ENCODE measurements around the gene STX11.

Gene STX11

DNA sequence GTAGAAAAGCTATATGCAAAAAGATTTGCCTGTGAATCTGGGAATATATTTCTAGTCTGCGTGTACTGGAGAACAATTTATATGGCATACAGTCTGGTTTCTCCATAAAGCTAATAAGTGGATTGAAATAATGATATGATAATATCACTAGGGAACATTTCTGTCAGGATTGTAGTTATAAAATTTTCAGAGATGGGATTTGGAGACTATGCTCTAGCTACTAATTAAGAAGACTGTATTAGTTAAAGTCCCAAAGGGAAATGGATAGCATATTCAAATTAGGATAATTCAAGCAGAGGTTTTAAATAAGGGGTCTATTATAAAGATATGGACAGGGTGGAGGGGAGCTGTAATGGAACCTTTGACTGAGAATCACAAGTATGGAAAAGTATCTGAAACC is 7.2 kb upstream of the STX11 start:
- DNase-seq (ENCODE audit: low spot score): no peak

DNA sequence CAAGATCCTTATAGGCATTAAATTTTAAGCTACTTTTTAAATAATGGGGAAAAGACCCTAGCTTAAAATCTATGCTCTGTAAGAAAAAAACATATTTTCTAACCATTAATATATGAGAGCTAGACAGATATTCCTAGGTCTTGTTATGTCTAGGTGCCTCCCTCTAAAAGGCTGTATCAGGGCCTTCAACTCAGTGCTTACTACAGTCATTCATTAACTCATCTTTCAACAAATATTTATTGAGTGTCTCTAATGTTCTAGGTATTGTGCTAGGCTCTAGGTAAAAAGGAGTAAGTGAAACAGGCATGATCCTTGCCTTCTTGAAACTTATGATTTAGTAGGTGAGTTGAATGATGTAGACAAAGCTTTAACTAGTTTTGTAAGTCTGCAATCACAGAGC is 6.4 kb upstream of the STX11 start:
- DNase-seq (ENCODE audit: low spot score): no peak

DNA sequence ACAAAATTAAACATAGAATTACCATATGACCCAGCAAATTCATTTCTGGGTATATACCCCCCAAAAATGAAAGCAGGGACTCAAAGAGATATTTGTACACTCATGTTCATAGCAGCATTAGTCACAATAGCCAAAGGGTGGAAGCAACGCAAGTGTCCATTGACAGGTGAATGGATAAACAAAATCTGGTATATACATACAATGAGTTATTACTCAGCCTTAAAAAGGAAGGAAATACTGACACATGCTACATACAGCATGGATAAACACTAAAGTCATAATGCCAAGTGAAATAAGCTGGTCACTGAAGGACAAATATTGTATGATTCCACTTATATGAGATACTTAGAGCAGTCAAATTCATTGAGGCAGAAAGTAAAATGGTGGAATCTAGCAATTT is 5.3 kb upstream of the STX11 start:
- no peak for DNase-seq (ENCODE audit: low spot score)

DNA sequence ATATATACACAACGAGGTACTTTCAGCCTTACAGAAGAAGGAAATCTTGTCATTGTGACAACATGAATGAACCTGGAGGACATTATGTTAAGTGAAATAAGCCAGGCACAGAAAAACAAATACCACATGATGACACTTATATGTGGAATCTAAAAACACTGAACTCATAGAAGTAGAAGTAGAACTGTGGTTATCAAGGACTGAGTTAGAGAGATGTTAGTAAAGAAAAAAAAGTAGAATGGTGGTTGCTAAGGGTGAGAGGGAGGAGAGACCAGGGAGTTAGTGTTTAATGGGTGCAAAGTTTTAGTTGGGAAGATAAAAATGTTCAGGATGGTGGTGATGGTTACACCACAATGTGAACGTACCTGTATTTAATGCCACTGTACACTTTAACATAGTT is 4.8 kb upstream of the STX11 start:
- no peak for DNase-seq (ENCODE audit: low spot score)

DNA sequence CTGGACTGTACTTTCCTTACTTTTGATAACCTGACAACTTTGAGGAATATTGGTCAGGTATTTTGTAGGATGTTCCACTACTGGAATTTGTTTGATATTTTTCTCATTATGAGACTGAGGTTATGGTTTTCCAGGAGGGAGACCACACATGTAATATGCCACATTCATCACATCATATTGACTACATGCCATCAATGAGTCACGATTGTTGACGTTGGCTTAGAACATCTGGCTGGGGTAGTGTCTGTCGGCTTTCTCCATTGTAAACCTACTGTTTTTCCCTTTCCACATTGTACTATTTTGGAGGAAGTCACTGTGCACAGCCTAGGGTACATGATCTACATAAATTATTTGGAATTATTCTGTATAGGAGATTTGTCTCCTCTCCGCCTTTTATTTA is 1.4 kb upstream of the STX11 start:
- no peak for DNase-seq (ENCODE audit: low spot score)

DNA sequence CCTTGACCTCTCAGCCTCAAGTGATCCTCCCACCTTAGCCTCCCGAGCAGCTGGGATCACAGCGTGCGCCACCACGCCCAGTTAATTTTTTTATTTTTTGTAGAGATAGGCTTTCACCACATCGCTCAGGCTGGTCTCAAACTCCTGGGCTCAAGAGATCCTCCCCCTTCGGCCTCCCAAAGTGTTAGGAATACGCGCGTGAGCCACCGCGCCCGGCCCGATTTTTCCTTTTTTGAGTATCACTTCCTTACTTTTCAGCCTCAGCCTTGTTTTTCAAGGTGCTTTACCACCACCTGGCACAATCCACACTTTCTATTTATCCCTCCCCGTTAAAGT is 791 bp upstream of the STX11 start:
- DNase-seq (ENCODE audit: low spot score): no peak

DNA sequence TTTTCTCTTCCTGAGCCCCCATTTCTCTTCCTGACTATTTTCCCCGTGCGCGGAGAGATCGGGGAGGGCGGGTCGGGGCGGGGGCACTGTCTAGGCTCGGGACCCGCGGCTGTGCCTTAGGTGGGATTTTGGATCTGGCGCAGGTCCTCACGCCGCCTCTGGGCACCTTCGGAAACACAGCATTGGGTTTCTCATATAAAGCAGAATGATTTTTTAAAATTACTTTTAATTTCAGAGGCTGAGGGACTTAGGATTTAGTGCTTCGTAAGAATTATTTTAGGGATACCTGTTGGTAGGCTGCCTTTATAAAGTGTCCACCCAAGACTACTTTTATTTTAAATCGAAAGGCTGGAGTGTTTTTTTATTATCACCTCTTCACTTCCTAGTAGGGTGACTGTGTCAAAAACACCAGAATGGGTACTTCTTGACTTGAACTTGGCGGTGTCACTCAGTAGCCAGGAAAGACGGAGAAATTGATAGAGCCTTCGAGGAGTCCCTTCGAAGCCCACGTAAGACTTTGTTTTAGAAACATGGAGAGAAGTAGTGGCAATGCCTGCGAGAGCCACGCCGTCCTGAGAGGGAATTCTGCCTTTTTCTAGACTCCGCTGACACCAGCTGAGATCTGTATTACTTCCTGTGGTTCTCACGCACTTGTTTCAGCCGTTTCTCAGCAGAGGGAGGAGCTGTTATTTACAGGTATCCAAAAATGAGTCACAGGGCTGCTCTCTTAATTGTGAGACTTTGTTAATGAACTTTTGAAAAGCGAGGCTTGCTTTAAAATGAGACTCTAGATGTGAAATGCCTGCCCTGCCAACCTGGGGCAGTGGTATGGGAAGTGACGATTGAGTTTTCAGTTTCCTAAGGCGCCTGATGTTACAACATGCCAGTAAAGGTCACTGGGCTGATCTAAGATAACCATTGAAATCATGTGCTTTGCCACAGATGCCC is 667 bp downstream of the STX11 start:
- DNase-seq (ENCODE audit: low spot score): peak; percentile 20

DNA sequence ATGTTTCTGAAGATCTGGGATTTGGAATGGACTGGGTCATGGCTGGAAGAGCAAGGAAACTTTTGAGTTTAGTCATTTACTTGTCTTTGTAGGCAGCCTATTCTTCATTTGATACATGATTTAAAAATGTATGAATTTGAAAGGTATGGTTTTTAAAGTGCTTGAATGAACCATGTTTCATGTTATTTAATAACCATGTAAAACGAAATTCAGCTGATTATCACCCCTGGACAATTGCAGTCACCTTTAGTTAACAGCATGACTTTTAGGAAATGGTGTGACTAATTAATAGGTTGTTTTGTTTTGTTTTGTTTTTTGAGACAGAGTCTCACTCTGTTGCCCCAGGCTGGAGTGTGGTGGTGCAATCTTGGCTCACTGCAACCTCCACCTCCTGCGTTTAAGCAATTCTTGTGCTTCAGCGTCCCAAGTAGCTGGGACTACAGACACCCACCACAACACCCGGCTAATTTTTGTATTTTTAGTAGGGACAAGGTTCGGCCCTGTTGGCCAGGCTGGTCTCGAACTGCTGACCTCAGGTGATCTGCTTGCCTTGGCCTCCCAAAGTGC is 2.1 kb downstream of the STX11 start:
- DNase-seq (ENCODE audit: low spot score): no peak

DNA sequence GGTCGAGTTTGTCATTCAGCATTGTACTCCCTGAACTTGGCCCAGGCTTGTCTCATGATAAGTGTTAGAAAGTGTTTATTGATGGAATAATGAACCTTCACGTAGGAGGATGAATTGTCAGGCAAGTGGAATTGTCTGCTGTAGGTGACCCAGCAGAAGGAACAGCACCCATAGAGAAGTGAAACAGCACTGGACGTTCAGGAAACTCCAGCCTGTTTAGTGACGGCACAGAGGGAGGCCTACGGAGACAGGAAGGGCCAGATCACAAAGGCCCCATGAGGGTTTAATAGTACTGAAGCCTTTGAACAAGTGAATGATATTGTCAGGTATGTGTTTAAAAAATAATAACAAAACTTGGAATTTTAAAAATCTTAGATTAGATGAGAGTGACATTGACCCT is 2.9 kb downstream of the STX11 start:
- DNase-seq (ENCODE audit: low spot score): peak; percentile 71

DNA sequence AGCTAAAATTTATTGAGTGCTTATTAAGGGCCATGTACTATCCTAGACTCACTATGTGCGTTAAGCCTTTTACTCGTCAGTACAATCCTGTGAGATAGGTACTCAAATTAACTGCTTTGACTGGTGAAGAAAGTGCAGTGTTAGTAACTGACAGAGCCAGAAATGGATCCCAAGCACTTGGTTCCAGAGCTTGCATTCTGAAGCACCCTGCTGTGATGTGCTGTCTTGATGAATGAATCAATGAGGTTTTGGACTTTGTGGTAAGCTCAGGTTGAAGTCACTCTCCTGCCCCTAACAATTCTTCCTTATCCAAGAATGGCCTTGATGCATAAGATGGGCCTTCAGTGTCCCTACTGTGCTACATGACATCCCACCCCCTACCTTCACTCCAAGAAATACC is 3.7 kb downstream of the STX11 start:
- DNase-seq (ENCODE audit: low spot score): no peak

DNA sequence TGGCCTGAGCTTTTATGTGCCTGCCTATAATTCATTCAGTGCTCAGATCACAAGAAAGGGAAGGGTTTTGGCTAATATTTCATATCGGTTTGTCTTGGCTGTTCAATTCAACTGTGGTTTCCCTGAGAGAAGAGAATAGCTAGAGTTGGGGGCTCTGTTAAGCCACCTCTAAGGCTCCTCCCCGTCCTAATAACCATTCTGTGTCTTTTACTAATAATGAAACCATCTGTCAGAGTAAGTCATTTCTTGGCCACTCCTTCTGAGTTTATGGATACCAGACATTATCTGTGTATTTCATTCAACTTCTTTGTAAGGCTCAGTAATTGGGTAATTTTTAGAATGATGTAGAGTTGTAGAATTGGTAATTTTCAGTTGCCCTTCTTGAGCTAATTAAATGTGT is 5.2 kb downstream of the STX11 start:
- DNase-seq (ENCODE audit: low spot score): no peak

DNA sequence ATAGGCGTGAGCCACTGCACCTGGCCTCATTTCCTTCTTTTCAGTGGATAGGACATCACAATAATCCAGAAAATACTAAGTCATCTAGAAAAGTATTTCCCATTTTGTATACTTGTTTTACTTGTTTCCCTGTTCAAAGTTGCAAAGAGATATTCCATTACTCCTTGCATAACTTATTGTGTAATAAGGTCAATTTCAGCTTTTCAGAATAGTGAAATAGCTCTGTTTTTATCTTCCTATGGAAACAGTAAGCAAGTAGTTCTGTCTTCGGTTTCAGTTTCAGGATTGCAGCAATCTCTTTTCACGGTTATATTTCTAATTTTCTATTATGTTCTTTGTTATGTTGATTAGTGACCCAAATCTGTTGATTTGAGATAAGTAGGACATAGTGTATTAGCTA is 6.0 kb downstream of the STX11 start:
- no peak for DNase-seq (ENCODE audit: low spot score)

DNA sequence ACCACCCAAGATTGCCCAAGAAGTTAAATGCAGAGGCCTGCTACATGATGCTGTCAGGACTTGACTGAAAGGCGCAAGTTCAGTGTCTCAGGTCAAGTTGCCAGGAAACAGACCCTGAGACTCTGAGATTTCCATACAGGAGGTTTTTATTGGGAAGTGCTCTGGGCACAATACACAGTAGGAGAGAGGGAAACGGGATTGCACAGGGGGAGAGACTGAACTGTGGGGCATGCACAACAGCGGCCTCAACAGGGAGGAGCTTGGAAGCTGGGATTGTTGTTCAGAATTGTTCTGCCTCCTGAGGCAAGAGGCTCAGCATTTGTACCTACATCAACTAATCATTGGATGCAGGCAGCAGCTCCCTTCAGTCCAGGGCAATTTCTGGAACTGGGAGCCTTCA is 6.7 kb downstream of the STX11 start:
- DNase-seq (ENCODE audit: low spot score): no peak

DNA sequence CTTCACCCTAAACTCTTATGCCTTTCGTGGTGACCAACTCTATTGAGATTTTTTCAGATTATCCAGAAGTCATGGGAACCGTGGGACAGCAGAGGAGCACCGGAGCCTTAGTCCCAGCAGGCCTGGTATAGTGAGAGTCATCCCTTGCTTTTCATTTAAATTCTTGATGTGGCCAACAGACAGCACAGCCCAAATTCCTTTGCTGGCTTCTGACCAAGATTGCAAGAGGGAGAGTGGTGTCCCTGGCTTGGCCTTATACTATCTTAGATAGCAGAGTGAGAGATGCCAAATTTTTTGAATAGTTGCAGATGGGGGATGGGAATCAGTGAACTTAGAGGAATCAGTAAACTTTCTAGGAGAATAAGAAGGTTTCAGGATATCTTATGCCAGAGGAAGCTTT is 7.8 kb downstream of the STX11 start:
- no peak for DNase-seq (ENCODE audit: low spot score)

DNA sequence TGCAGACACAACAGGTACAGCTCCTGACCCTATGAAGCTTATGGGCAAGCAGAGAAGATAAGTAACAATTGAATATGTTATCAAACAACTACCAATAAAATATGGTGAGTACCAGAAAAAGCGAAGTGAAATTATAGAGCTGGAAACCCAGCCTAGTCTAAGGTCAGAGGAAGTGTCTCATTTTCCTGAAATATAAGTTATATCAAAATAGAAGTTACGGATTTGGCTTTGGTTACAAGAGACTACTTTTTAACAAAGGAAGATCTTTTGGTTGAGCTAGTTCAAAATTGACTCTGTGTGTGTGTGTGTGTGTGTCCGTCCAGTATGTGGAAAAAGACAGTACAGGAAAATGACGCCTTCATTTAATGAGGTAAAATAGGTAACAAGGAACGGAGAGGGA is 8.9 kb downstream of the STX11 start:
- no peak for DNase-seq (ENCODE audit: low spot score)

DNA sequence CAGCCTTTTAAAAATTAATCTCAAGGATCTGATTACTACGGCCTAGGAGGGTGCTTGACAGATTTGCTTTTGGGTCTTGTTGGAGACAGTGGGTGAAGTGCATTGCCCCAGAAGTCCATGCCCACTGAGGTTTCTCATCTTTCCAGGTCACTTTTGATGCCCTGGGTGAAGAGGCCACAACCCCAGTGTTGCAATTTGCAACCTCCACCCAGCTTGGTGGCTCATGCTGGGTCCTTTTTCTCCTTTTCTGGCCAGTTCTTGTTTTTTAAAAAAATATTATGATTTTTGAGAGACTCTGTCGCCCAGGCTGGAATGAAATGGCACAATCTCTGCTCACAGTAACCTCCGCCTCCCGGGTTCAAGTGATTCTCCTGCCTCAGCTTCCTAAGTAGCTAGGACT is 9.4 kb downstream of the STX11 start:
- DNase-seq (ENCODE audit: low spot score): no peak

DNA sequence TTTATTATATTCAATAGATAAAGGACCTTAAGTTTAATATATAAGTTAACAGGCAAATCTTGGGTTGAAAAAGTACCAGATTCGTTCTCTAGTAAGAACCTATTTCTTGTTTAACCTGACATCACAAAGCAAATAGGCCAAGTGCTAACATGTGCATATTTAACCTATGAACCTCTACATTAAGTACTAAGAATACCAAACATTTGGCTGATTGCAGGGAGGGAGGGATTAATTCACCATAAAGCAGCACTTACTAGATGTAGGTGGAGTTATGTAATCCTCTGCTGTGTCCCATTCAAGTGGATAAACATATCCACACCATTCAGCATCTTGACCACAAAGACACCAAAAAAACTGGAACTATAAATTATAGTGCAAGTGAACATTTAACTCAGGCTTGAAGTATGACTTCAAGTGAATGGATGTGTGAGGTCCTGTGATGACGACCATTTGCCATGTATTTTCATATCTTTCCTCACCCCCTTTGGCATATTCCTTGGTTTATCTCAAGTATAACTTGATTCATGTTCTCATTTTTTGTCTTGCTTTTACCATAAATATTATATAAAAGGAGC is 10.2 kb downstream of the STX11 start:
- DNase-seq (ENCODE audit: low spot score): no peak

DNA sequence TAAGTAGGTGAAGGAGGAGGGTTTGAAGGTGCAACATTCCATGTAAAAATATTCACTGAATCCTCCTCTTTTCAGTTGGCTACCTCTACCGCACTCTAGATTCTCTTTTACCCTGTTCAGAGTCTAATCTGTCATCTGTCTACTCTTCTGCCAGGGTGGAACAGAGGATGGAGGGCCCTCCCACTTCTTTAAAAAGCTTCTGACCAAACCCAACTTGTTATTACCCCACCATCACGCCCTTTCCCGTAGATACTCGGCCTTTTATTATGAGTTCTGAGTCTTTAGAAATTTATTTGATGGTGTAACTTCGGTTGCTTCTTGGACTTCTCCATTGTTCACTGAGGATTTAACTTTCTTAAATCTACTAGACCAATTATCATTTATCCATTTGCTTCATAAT is 11.7 kb downstream of the STX11 start:
- no peak for DNase-seq (ENCODE audit: low spot score)

DNA sequence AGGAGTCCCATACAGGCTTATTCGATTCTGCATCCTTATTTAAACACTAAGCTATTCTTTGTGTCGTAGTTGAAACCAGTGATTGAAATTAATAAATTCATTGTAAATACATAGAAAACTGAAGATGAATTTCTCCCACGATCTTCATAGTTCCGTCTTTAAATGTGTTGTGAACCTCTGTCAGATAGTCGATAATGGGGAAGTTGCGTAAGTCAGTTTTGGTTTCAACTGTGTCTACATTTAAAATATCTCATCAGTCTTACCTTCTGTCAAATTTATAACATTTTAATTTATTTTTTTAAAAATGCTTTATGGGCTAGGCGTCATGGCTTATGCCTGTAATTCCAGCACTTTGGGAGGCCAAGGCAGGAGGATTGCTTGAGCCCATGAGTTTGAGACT is 12.7 kb downstream of the STX11 start:
- no peak for DNase-seq (ENCODE audit: low spot score)

DNA sequence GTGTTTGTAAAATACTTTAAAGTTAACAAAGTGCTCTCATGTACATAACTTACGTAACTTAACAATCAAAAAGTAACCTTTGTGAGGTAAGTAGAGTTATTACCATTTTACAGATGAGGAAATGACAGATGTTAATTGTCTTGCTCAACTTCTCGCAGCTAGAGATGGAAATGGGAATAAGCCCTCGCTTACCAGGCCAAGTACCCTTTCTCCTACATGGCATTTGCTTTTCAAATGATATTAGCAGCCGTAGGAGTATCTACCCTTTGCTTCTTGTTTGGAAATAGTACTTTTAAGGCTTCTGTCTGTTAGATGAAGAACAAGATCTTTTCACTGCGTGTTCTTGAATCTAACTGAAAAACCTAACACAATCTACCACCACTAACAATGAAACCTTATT is 15.5 kb downstream of the STX11 start:
- DNase-seq (ENCODE audit: low spot score): no peak

DNA sequence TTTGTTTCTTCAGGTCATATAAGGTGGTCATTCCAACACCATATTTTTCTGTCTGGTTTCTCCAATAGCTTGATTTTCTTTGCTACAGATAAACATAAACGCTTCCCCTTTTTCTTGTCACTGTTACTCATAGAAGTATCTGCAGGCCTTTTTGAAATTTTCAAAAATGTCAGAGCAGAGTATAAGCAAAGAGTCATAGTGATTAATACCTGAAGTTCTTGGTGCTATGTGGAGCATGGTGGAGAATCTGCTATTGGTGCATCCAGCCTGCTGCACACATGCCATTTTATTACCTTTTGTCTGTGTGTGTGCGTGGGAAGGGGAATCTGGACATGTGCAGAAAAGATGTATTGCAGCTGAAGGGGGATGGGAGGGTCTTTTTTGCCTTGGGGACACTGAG is 19.7 kb downstream of the STX11 start:
- DNase-seq (ENCODE audit: low spot score): no peak

DNA sequence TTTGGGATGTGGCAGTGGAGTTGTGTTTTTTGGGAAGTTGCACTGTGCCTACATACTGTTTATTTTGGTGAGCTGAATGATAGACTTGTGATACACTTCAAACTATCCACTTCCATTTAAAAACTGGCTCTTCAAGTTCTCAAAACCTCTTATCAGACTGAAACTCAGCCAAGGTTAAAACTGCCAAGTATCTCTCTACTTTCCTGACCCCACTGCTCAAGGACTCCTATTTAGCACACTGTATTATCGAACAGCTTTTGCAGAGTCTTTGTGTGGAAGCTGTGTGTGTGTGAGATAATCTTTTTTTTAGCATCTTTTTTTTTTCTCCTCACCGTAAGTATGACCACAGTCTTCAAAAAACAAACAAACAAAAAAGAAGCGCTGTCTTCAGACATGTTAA is 21.1 kb downstream of the STX11 start:
- no peak for DNase-seq (ENCODE audit: low spot score)

DNA sequence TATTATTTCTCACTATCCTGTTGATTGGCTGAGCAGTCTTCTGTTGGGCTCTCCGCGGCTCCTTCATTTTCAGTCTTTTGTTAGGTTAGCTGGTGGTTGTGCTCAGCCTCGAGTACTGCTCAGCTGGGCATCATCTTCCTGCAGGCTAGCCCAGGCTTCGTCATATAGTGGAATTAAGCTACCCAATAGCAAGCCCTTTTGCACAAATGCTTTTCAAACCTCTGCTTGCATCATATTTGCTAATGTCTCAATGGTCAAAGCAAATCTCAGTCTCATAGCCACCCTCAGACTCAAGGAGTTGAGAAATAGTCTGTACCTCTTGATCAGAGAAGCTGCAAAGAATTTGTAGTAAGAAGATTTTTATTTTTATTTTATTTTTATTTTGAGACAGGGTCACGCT is 23.7 kb downstream of the STX11 start:
- no peak for DNase-seq (ENCODE audit: low spot score)

DNA sequence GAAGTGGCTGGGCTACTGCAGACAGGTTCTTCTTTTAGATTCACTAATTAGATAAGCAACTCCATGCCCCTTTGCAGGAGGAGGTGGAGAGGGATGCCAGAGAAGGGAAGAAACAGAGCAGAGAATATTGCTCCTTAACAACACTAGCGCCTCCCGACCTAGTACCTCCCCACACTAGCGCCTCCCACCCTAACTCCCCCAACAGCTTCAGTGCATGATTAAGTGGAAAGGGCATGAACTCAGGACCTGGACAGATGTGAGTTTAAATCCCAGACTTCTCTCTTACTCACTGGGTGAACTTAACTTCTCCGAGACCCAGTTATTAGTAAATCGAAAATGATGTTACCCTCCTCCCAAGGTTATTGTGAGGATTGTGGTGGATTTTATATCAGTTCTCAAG is 25.7 kb downstream of the STX11 start:
- DNase-seq (ENCODE audit: low spot score): no peak

Data from Ammon's horn (tissue), 1 donor.